ENCODE measurements around the gene CYP3A5.
"Not testable (repeated sequence)": the region's sequence is repeated elsewhere in the genome, so short reads cannot be mapped to it uniquely, and the experiment has no call there.

CYP3A5 gene

GRCh38 chr7:99653754-99654153 is 26.0 kb downstream of the CYP3A5 start:
- Histone ChIP-seq H3K36me3 (replicated peaks; ENCODE audit: low read depth, low read length) (no peaks in the 10 kb centered on the region), H3K4me2 (ENCODE audit: low read length) (no peak overlapping the region), H3K79me2 (ENCODE audit: low read length) (no peaks in the 10 kb centered on the region), H3K4me1 (ENCODE audit: low read length) (no peaks in the 10 kb centered on the region), H3K27me3 (ENCODE audit: low read depth, low read length) (no peaks in the 10 kb centered on the region), H2AFZ (ENCODE audit: low read depth, low read length) (no peak overlapping the region), H4K20me1 (ENCODE audit: insufficient read depth, low read length) (no peaks in the 10 kb centered on the region), H3K4me3 (ENCODE audit: low read length) (no peak overlapping the region), H3K27ac (ENCODE audit: low read length) (no peak overlapping the region), H3K9ac (ENCODE audit: low read length) (no peak overlapping the region), H3K9me3 (ENCODE audit: insufficient read depth, low read length) (no peaks in the 10 kb centered on the region)
- TF ChIP-seq EZH2phosphoT487 (IDR thresholded peaks at IDR 0.05; ENCODE audit: low read depth): no peak
- no peak for TF ChIP-seq CTCF (IDR thresholded peaks at IDR 0.05; ENCODE audit: low read depth, low read length)

- H3K27me3 ChIP-seq (ENCODE audit: low read depth, low read length); H3K36me3 ChIP-seq (replicated peaks; ENCODE audit: low read depth, low read length); H2AFZ ChIP-seq (ENCODE audit: low read depth, low read length); H3K79me2 ChIP-seq (ENCODE audit: low read length); H4K20me1 ChIP-seq (ENCODE audit: insufficient read depth, low read length); H3K9ac ChIP-seq (ENCODE audit: low read length); H3K27ac ChIP-seq (ENCODE audit: low read length); H3K9me3 ChIP-seq (ENCODE audit: insufficient read depth, low read length); H3K4me3 ChIP-seq (ENCODE audit: low read length); H3K4me1 ChIP-seq (ENCODE audit: low read length); H3K4me2 ChIP-seq (ENCODE audit: low read length): not testable (repeated sequence)
Observed at GRCh38 chr7:99653269-99653668, 26.5 kb downstream of the CYP3A5 start.

- no peaks in the 10 kb centered on the region for H3K36me3 ChIP-seq (replicated peaks; ENCODE audit: low read depth, low read length)
- no peaks in the 10 kb centered on the region for H3K9me3 ChIP-seq (ENCODE audit: insufficient read depth, low read length)
- H3K9ac ChIP-seq (ENCODE audit: low read length): no peak overlapping the region
- no peak overlapping the region for H3K4me2 ChIP-seq (ENCODE audit: low read length)
- no peaks in the 10 kb centered on the region for H3K27me3 ChIP-seq (ENCODE audit: low read depth, low read length)
- no peak overlapping the region for H2AFZ ChIP-seq (ENCODE audit: low read depth, low read length)
- no peaks in the 10 kb centered on the region for H3K4me1 ChIP-seq (ENCODE audit: low read length)
- no peak overlapping the region for H3K4me3 ChIP-seq (ENCODE audit: low read length)
- H3K79me2 ChIP-seq (ENCODE audit: low read length): no peaks in the 10 kb centered on the region
- no peak overlapping the region for H3K27ac ChIP-seq (ENCODE audit: low read length)
- H4K20me1 ChIP-seq (ENCODE audit: insufficient read depth, low read length): no peaks in the 10 kb centered on the region
- TF ChIP-seq EZH2phosphoT487 (IDR thresholded peaks at IDR 0.05; ENCODE audit: low read depth) (no peak), CTCF (IDR thresholded peaks at IDR 0.05; ENCODE audit: low read depth, low read length) (no peak)
Observed at GRCh38 chr7:99652671-99653070, 27.1 kb downstream of the CYP3A5 start.

GRCh38 chr7:99651290-99651689 is 28.5 kb downstream of the CYP3A5 start:
- Histone ChIP-seq H3K27me3 (ENCODE audit: low read depth, low read length) (no peaks in the 10 kb centered on the region), H3K9me3 (ENCODE audit: insufficient read depth, low read length) (no peaks in the 10 kb centered on the region), H3K36me3 (replicated peaks; ENCODE audit: low read depth, low read length) (no peaks in the 10 kb centered on the region), H3K9ac (ENCODE audit: low read length) (no peak overlapping the region), H3K4me1 (ENCODE audit: low read length) (no peaks in the 10 kb centered on the region), H3K79me2 (ENCODE audit: low read length) (no peaks in the 10 kb centered on the region), H3K4me2 (ENCODE audit: low read length) (no peak overlapping the region), H3K27ac (ENCODE audit: low read length) (no peak overlapping the region), H4K20me1 (ENCODE audit: insufficient read depth, low read length) (no peaks in the 10 kb centered on the region), H3K4me3 (ENCODE audit: low read length) (no peak overlapping the region), H2AFZ (ENCODE audit: low read depth, low read length) (no peak overlapping the region)
- no peak for TF ChIP-seq CTCF (IDR thresholded peaks at IDR 0.05; ENCODE audit: low read depth, low read length)
- TF ChIP-seq EZH2phosphoT487 (IDR thresholded peaks at IDR 0.05; ENCODE audit: low read depth): no peak

- Histone ChIP-seq H3K9ac (ENCODE audit: low read length) (no peak overlapping the region), H4K20me1 (ENCODE audit: insufficient read depth, low read length) (no peaks in the 10 kb centered on the region), H3K36me3 (replicated peaks; ENCODE audit: low read depth, low read length) (no peaks in the 10 kb centered on the region), H3K4me3 (ENCODE audit: low read length) (no peak overlapping the region), H3K27me3 (ENCODE audit: low read depth, low read length) (no peaks in the 10 kb centered on the region), H3K27ac (ENCODE audit: low read length) (no peak overlapping the region), H3K79me2 (ENCODE audit: low read length) (no peaks in the 10 kb centered on the region), H2AFZ (ENCODE audit: low read depth, low read length) (no peak overlapping the region), H3K9me3 (ENCODE audit: insufficient read depth, low read length) (no peaks in the 10 kb centered on the region), H3K4me1 (ENCODE audit: low read length) (no peaks in the 10 kb centered on the region), H3K4me2 (ENCODE audit: low read length) (no peak overlapping the region)
- no peak for TF ChIP-seq CTCF (IDR thresholded peaks at IDR 0.05; ENCODE audit: low read depth, low read length)
- TF ChIP-seq EZH2phosphoT487 (IDR thresholded peaks at IDR 0.05; ENCODE audit: low read depth): no peak
Observed at GRCh38 chr7:99648843-99649242, 31.0 kb downstream of the CYP3A5 start.

Measured in OCI-LY3 (cell line).